Measurements from ENCODE around the gene LIN7A.
"Not testable (repeated sequence)": the region's sequence is repeated elsewhere in the genome, so short reads cannot be mapped to it uniquely, and the experiment has no call there.

LIN7A gene

DNA sequence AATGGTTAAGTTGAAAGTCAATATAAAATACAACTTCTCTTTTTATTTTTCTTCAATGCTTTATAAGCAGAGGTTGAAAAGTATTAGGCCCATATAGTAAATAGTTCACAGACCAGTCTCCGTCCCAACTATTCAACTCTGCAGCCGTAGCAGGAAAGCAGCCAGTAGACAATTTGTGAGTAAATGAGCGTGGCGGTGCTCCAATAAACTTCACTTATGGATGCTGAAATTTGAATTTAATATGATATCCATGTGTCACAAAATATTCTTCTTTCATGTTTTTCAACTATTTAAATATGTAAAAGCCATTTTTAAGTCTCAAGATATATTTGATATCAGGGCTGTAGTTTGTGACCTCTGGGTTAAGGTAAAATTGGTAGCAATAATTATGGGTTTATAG lies 17.7 kb downstream of the LIN7A start:
- no peak for DNase-seq (ENCODE audit: low read depth)

DNA sequence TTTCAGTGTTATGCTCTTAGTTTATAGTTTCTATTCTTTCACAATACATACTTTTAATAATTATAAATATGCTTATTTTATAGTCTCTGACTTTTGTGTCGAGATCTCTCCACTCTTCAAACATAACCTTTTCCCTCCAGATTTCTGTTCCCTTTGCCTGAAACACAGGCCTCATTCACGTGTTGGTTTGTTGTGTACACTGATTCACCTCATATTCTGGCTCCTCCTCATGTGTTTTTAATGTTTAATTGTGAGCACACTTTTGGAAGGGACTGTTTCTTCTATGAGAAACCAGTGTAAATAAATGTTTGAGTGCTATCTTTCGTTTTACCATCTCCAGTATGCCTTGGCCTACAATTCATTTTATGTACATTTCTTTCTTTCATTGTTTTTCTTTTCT lies 20.1 kb downstream of the LIN7A start:
- DNase-seq (ENCODE audit: low read depth): no peak

DNA sequence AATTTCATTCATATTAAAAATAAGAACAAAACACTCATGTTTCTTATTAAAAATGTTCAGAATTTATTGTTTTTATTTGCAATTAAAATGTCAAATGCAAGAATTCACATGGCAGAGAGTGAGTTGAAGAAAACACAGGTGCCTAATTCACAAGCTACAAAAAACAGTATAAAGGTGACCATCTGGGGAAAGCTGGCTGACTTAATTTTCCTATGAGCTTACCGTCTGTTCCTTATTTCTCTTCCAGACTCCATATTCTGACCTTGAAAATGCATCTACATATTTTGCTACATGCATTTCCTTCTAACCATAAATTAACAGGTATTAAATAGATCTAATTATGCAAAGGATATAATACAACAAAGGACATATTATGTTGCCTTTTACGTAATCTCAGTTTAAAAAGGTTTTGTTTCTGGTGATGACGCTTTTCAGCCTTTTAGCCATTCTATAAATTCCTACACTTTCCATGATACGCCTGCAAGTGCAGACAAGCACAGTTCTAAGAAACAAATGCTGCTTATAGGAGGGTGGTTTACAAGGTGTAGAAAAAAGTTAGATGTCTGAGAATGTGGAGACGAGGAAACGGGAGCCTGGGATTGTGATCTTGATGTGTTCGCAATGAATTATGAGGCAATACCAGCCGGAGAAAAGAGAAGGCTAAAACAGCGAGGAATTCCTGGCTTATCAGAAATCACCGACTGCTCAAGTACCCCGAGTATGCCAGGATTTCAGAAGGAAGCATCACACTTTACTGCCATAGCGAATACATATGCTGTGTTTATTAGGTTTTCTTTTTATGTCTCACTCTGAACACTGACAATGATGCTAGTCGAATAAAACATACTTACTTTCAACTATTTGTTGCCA lies 24.6 kb downstream of the LIN7A start:
- DNase-seq (ENCODE audit: low read depth): peak; percentile 82

DNA sequence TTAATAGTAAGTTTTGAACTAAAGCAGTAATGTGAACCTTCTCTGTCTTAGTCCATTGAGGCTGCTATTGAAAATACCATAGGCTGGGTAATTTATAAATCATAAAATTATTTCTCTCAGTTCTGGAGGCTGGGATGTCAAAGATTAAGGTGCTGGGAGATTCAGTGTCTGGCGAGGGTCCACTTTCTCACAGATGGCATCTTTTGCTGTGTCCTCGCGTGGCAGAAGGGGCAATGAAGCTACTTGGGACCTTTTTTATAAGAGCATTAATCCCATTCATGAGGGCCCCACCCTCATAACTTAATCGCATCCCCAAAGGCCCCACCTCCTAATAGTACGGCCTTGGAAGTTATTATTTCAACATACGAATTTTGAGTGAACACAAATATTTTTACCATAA lies 28.4 kb downstream of the LIN7A start:
- no peak for DNase-seq (ENCODE audit: low read depth)

DNA sequence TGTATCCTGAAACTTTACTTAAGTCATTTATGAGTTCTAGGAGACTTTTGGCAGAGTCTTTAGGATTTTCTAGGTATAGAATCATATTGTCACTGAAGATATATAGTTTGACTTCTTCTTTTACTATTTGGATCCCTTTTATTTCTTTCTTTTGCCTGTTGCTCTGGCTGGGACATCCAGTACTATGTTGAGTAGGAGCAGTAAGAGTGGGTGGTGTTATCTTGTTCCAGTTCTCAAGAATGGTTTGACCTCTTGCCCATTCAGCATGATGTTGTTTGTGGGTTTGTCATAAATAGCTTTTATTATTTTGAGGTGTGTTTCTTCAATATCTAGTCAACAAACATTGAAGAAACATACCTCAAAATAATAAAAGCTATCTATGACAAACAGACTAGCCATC lies 35.0 kb downstream of the LIN7A start:
- DNase-seq (ENCODE audit: low read depth): peak; percentile 44

DNA sequence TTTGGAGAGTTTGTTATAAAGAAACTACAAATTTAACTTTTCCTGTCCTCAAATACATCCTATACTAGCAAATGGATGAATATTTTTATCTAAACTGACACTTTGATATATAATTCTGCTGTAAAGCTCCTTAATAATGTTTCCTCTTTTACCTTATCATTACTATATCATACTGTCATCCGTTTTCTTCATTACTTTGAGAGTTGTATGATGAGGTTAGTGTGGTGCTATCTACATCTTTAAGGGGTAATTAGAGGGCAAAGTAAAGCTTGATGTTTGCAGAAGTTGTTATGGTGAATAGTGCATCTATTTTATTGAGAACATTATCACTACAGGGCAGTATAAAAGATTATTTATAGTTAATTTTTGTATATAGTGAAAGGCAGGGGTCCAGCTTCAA lies 36.1 kb downstream of the LIN7A start:
- DNase-seq (ENCODE audit: low read depth): no peak

DNA sequence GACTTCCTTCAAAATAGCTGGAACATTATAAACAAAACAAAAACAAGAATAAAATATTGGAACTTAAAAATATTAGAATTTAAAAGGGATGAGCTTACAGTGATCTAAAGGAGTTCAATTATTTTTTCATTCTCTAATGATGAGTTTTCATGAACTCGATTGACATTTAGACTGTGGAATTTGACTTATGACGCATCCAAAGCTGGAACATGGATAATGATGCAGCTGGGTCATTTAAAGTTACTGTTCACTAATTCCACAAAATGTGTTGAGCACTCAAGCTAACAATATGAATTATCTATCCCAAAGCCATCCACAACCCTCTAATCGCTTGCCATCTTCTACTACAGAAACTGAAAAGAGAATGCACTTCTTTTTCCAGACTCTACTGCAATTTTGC lies 42.5 kb downstream of the LIN7A start:
- no peak for DNase-seq (ENCODE audit: low read depth)

DNA sequence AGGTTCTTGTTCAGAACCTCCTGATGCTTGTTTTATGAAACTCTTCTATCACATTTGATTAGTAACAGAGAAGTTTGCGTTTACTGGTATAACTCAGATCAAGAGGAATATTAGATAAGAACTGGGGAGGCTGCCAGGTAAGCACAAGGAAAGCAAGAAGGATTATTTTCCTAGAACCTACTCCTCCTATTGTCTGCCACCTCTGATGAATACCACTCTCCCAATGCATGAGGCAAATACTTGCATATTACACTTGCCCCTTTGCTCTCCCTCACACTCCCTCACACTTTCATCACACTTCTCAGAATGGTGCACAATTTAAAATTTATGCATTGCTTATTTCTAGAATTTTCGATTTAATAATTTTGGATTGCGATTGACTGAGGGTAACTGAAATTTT lies 43.6 kb downstream of the LIN7A start:
- peak; percentile 36 for DNase-seq (ENCODE audit: low read depth)

DNA sequence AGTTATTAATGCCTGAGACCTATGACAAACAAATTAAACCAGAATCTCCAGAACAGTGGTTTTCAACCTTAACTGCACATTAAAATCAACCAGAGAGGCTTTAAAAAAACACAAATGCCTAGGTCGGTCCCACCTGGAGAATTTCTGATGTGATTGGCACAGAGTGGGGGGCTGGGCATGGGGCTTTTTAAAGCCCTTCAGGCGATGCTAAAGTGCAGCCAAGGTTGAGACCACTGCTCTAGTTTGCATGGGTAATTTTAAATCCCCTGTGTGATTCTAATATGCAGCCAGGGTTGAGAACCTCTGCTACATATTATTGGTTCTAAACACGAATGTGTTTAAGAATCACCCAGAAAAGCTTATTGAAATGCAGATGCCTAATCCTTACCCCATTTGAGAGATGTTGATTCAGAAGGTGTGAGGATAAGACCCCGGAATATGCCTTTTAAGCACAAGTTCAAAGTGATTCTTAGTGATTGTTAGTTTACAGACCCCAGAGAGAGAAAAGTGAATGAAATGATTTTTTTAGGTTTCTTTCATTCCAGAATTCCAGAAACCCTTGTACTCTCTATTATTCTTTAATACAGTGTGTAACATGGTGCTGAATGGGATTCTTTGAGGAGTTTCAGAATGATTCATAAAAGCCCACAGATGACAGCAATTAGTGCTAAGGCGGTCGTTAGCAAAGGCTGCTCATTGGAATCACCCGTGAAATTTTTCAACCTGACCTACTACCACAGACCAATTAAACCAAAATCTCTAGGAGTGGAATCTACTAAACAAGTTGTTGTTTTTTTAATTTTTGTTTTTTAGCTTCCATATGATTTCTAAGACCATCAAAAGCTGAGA lies 44.9 kb downstream of the LIN7A start:
- DNase-seq (ENCODE audit: low read depth): no peak

DNA sequence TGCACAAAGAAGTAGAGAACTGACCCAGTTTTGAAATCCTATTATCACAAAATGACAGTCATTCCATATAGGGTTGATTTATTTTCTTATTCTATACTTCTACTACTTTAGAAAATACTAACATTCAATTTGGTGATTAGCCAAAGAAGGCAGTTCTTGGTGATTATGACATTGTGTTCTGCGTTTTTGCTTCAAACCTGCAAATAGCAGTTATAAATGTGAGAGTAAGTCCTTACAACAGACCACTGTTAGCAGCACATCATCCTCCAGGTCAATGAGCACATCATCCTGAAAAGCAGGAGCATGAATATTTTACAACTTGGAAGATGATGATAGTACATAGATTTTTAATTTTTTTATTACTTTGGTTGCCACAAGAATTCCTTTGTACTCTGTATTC lies 53.1 kb downstream of the LIN7A start:
- DNase-seq (ENCODE audit: low read depth): no peak

DNA sequence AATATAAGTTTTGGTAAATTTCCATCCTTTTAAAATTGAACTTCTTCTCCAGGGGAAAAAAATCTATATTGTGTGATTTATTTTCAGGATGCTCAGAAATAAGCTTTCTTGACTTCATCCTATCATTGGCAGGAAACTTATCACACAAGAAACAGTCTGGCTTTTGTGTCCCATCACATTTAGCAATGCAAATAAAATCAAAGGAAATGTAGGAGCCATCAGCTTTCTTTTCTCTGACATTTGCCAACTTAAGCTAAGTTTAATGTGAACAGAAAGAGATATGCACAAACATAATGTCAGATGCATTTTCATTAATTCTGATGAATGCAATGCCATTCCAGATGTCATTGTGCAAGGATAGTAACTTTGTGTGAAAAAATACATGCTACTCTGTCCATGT lies 56.6 kb downstream of the LIN7A start:
- no peak for DNase-seq (ENCODE audit: low read depth)

DNA sequence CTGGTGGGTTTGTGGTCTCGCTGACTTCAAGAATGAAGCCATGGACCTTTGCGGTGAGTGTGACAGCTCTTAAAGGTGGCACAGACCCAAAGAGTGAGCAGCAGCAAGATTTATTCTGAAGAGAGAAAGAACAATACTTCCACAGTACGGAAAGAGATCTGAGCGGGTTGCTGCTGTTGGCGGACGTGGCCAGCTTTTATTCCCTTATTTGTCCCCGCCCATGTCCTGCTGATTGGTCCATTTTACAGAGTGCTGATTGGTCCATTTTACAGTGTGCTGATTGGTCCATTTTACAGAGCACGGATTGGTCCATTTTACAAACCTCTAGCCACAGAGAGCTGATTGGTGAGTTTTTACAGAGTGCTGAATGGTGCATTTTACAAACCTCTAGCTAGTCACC lies 59.3 kb downstream of the LIN7A start:
- DNase-seq (ENCODE audit: low read depth): not testable (repeated sequence)

DNA sequence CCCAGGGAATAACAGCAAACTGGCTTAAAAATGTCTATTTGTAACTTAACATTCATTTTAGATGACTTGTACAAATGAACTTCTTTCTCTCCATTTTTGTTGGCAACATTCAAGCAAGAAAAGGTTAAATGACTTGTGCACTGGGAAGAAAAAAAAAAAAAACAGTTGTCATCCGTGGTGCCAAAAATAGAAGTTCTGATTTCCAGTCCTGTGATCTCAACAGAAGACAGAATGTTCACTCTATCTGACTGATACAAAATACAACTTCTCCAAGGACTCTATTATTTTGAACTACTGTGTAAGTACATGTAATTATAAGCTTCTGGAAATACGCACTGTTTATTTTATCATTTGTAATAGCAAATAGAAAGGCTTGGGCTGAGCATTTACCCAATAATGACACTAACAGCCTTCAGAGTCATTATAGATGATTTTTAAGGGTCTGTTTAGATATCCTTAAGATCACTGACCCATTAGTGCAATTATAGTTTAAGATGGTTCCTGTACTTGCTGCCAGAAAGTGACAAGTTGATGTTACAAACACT lies 59.9 kb downstream of the LIN7A start:
- DNase-seq (ENCODE audit: low read depth): no peak

DNA sequence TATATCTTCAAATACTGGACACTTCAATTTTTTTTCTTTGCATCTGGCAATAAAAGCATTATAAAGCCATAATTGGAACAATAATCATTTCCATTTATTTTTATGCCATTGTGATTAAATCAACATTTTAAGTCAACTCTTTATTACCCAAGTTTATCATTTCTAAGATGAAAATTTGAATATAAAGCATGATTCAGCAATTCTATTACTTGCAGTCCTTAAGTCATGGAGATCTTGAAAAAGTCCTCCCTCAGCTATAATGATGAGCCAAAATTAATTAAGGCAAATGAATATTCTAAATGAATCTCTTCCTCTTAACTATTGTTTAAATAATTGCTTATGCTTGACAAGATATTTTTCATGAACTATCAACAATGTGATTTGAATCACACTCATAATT lies 65.7 kb downstream of the LIN7A start:
- no peak for DNase-seq (ENCODE audit: low read depth)

DNA sequence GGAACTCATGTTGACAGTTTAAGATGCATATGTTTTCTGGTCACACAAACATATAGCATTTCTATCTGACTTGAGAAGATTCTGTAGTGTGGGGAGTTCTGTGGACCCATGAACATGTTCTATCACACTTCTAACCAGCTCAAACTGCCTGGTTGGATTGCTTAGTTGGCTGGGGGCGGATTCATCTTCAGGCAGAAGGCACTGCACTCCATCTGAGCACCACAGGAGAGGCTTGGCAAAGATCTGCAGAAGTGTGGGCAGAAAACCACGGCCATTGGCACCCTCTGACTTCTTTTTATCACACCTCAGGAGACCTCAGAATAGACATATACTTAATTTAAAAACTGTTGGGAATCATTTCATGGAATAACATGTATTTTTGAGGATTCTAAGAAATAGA lies 68.5 kb downstream of the LIN7A start:
- no peak for DNase-seq (ENCODE audit: low read depth)

DNA sequence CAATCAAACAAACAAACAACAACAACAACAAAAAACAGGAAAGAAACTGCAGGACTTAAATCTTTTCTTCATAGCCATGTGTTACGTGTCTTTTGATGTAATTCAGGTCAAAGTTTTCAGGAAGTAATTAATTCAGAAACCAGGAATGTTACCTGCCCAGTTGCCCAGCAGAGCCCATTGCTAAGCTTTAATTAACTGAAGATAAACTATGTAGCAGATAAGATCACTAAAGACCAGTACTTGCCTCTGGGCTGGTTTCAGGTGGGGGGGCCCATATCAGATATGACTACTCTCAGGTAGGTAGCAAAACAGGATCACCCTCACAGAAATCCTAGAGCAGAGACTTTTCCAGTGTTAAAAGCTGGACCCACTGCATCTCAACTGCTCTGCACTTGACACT lies 69.2 kb downstream of the LIN7A start:
- DNase-seq (ENCODE audit: low read depth): no peak

DNA sequence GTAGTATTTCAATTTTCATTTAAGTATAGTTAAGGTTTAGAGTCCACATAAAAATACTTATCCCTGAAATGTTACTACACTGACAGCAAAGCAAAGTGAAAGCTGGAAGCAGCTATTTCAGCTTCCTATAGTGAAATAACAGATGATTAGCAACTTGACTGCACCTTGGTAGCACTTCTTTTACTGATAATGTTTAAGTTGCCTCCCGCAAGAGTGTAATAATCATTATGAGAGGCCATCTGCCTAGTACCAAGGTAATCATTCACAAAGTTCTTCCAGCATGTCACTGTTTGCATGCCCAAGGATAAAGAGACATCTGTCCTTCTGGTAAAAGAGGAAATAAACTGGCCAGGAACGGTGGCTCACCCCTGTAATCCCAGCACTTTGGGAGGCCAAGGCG lies 69.8 kb downstream of the LIN7A start:
- no peak for DNase-seq (ENCODE audit: low read depth)

DNA sequence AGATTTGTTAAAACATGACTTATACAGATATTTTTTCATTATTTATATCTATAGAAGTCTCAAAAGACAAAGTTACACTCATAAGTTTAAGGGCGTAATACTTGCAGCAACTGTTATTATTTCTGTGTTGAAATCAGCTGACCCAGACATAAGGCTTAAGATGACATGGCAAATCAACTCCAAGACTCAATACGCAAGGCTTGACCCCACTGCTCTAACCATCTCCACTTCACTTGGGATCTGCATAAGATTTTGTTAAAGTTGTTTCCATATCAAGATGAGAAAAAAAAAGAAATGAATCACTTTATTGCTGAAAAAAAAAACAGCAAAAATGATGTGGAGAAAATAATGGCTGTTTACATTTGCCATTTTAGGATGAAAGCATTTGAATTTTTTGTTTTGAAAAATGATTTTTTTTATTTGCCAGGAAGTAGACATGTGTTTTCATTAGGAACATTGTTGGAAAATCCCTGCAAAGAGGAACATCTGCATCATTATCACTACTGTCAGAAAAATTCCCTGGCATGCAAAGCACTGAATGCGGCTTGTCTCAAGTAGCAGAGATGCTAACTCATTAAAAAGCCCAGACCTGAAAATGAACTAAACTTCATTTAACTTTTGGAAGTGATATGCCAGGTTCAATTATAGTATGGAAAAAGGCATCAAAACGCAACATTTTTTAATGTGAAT lies 73.5 kb downstream of the LIN7A start:
- DNase-seq (ENCODE audit: low read depth): peak; percentile 36

DNA sequence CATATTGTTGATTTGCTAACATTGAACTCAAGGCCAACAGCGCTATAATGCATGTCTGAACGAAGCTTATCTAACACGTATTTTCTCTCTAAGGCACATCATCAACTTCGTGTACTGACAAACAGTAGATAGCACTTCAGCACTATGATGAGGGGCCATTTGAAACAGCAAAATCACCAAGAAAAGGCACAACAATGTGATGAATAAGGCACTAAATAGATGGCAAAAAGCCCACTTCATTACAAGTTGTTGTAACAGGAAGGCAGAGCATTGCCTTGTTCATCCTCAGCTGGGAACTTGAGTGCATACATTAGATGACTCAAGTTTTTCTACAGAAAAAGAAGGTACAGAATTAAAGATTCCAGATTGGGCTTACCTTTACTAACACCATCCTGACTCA lies 75.2 kb downstream of the LIN7A start:
- no peak for DNase-seq (ENCODE audit: low read depth)

DNA sequence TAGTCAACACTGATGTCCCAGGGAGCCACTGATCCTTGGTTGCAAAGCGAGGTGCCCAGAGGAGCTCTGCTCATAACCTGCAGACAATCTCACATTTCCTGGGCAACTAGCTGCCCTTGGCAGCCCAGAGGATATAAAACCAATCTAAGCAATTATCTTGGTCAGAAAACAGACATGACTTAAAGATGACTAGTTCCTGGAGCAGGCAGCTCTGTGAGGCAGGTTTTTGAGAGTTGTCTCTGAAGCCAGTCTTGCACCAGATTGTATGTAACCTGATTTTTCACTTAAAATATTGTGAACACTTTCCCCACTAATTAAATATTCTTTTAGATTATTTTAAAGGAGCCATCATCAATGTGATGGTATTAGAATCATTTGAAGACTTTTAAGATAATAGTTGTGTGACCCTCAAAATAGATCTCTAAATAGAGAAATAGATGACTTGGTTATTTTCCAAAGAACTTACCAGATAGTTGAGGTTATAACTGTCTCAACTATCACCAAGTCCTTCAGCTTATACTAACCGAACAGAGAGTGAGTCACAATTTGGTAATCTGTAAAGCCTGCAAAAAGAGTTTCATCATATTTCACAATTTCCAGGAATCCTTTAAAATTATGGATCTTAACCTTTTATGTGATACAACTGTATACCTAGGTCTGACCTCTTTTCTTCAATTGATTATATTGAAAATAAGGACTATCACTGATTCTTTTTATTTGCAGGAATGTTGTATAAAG lies 75.9 kb downstream of the LIN7A start:
- peak; percentile 72 for DNase-seq (ENCODE audit: low read depth)

DNA sequence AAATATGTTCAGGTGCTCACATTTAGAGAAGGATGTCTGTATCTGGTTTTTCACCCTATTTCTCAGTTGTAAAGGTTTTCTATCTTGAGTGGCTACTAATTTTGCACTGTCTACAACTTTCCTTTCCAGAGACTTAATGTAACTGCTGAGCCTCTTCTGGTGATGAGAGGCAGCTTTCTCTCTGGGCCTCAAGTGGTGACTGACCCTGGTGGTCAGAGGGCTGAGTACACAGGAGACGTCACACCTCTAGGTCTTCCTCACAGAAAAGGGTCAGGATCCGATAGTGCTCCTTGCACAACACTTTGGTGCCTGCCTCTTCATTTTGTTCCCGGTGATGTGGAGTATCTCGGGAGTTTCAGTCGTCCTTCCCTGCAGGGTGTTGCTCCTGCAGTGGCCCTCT lies 76.8 kb downstream of the LIN7A start:
- no peak for DNase-seq (ENCODE audit: low read depth)

DNA sequence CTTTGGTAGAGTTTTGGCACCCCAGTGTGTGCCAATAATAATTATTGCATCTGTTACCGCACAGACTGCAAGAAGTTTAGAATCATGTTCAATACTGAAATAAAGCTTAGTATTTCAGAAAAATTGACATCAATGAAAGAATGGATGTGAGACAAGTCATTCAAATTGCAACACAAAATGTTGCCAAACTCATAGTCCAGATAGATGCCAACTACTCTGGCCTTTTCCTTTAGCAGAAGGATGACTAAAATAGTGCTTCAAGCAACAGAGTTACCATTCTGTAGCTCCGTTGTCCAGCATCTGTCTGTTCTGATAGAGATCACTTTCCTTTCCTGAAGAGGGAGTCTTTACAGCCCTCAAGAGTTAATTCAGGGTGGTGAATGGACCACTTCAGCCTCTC lies 77.5 kb downstream of the LIN7A start:
- DNase-seq (ENCODE audit: low read depth): peak; percentile 32
